Central memory CD8-positive, alpha-beta T cell (primary cell): Measurements from ENCODE around the gene UBE2J2.

ENCODE experiments used
- ATAC-seq: fragments of 150-1000 bp; cut with Tn5 transposase; replicated peaks from 2 replicates; pipeline ENCODE4 v1.10.0; 2022; ENCODE audit warnings: mild to moderate bottlenecking, moderate FRiP score, moderate number of reproducible peaks; ENCODE audit not compliant: poor library complexity, severe bottlenecking; ENCODE audit errors: extremely low read depth
- DNase-seq, 2 donors: peaks; one replicate each; pipeline ENCODE4 v3.0.0; 2021; ENCODE audit warnings: low spot score in 2 of 2
- H3K27ac Mint-ChIP-seq: one replicate; pipeline ENCODE4 v1.8.0; 2022; ENCODE audit warnings: low read depth, mild to moderate bottlenecking, moderate library complexity, mixed read lengths
- H3K27me3 Mint-ChIP-seq: one replicate; pipeline ENCODE4 v1.8.0; 2022; ENCODE audit warnings: mixed read lengths
- H3K36me3 Mint-ChIP-seq: one replicate; pipeline ENCODE4 v1.8.0; 2022; ENCODE audit warnings: mild to moderate bottlenecking, moderate library complexity, mixed read lengths; ENCODE audit not compliant: insufficient read depth
- H3K4me1 Mint-ChIP-seq: one replicate; pipeline ENCODE4 v1.8.0; 2022; ENCODE audit warnings: mixed read lengths
- H3K4me3 Mint-ChIP-seq: one replicate; pipeline ENCODE4 v1.8.0; 2022; ENCODE audit warnings: mild to moderate bottlenecking, moderate library complexity, mixed read lengths
- H3K9me3 Mint-ChIP-seq: one replicate; pipeline ENCODE4 v1.8.0; 2022; ENCODE audit warnings: mixed read lengths

UBE2J2 gene

GRCh38 chr1:1222575-1223225 lies 51.0 kb downstream of the UBE2J2 start:
- H3K36me3 Mint-ChIP-seq = peaks cover 39% of the 10 kb centered on the region
- no peaks in the 10 kb centered on the region for H3K27me3 Mint-ChIP-seq
- DNase-seq (no peak), ATAC-seq (no peak)
- no peak overlapping the region for H3K4me3 Mint-ChIP-seq
- no peaks in the 10 kb centered on the region for H3K9me3 Mint-ChIP-seq
- H3K4me1 Mint-ChIP-seq = peaks cover 19% of the 10 kb centered on the region
- H3K27ac Mint-ChIP-seq = peak overlapping the region; percentile 76

- H3K4me3 Mint-ChIP-seq = no peak overlapping the region
- ATAC-seq = peak; percentile 11
- H3K27ac Mint-ChIP-seq = peak overlapping the region; percentile 76
- no peaks in the 10 kb centered on the region for H3K27me3 Mint-ChIP-seq
- DNase-seq = no peak
- peaks cover 38% of the 10 kb centered on the region for H3K36me3 Mint-ChIP-seq
- peaks cover 19% of the 10 kb centered on the region for H3K4me1 Mint-ChIP-seq
- no peaks in the 10 kb centered on the region for H3K9me3 Mint-ChIP-seq
Measured at GRCh38 chr1:1221887-1222574, 51.6 kb downstream of the UBE2J2 start.

- no peak for ATAC-seq
- Mint-ChIP-seq H3K27ac (no peak overlapping the region), H3K9me3 (no peaks in the 10 kb centered on the region), H3K36me3 (peaks cover 38% of the 10 kb centered on the region), H3K27me3 (no peaks in the 10 kb centered on the region), H3K4me3 (no peak overlapping the region), H3K4me1 (peaks cover 21% of the 10 kb centered on the region)
- DNase-seq = no peak
Measured at GRCh38 chr1:1220197-1220596, 53.5 kb downstream of the UBE2J2 start.

GRCh38 chr1:1219341-1219740 lies 54.3 kb downstream of the UBE2J2 start:
- H3K4me3 Mint-ChIP-seq = no peak overlapping the region
- peaks cover 29% of the 10 kb centered on the region for H3K4me1 Mint-ChIP-seq
- ATAC-seq (no peak), DNase-seq (no peak)
- peak overlapping the region; percentile 67 for H3K27ac Mint-ChIP-seq
- no peaks in the 10 kb centered on the region for H3K9me3 Mint-ChIP-seq
- peaks cover 38% of the 10 kb centered on the region for H3K36me3 Mint-ChIP-seq
- H3K27me3 Mint-ChIP-seq = no peaks in the 10 kb centered on the region

GRCh38 chr1:1218524-1219200 lies 55.0 kb downstream of the UBE2J2 start:
- Mint-ChIP-seq H3K4me3 (no peak overlapping the region), H3K27me3 (no peaks in the 10 kb centered on the region), H3K4me1 (peaks cover 32% of the 10 kb centered on the region), H3K36me3 (peaks cover 36% of the 10 kb centered on the region), H3K27ac (no peak overlapping the region), H3K9me3 (no peaks in the 10 kb centered on the region)
- ATAC-seq (no peak), DNase-seq (no peak)

- H3K9me3 Mint-ChIP-seq = no peaks in the 10 kb centered on the region
- peaks cover 31% of the 10 kb centered on the region for H3K36me3 Mint-ChIP-seq
- no peak overlapping the region for H3K4me3 Mint-ChIP-seq
- no peak for DNase-seq
- H3K27ac Mint-ChIP-seq = no peak overlapping the region
- no peak for ATAC-seq
- H3K27me3 Mint-ChIP-seq = no peaks in the 10 kb centered on the region
- peaks cover 27% of the 10 kb centered on the region for H3K4me1 Mint-ChIP-seq
Measured at GRCh38 chr1:1217621-1218523, 55.8 kb downstream of the UBE2J2 start.

- Mint-ChIP-seq H3K9me3 (no peaks in the 10 kb centered on the region), H3K27ac (peak overlapping the region; percentile 90), H3K27me3 (no peaks in the 10 kb centered on the region), H3K36me3 (peaks cover 26% of the 10 kb centered on the region), H3K4me1 (peaks cover 24% of the 10 kb centered on the region), H3K4me3 (peak overlapping the region; percentile 43)
- no peak for ATAC-seq
- no peak for DNase-seq
Measured at GRCh38 chr1:1216770-1217620, 56.7 kb downstream of the UBE2J2 start.

- no peak for DNase-seq
- ATAC-seq = no peak
- Mint-ChIP-seq H3K4me1 (peaks cover 24% of the 10 kb centered on the region), H3K36me3 (peaks cover 26% of the 10 kb centered on the region), H3K27ac (peak overlapping the region; percentile 90), H3K4me3 (peak overlapping the region; percentile 43), H3K27me3 (no peaks in the 10 kb centered on the region), H3K9me3 (no peaks in the 10 kb centered on the region)
Measured at GRCh38 chr1:1215881-1216605, 57.6 kb downstream of the UBE2J2 start.

GRCh38 chr1:1215080-1215676 lies 58.5 kb downstream of the UBE2J2 start:
- Mint-ChIP-seq H3K36me3 (peaks cover 24% of the 10 kb centered on the region), H3K9me3 (no peaks in the 10 kb centered on the region), H3K27ac (peak overlapping the region; percentile 62), H3K4me3 (no peak overlapping the region), H3K27me3 (no peaks in the 10 kb centered on the region), H3K4me1 (peaks cover 24% of the 10 kb centered on the region)
- ATAC-seq = no peak
- DNase-seq = no peak

GRCh38 chr1:1213345-1214265 lies 60.0 kb downstream of the UBE2J2 start, which contains the start of gene TNFRSF4:
Gene TNFRSF4, minus strand, starts transcription at chr1:1214153. Its CDS starts 26 bp downstream, at chr1:1214127.
- no peak for DNase-seq
- H3K27ac Mint-ChIP-seq = peak within 1 kb of the TSS; percentile 62
- H3K4me3 Mint-ChIP-seq = peak within 1 kb of the TSS; percentile 63
- peaks cover 25% of the 10 kb centered on the region for H3K4me1 Mint-ChIP-seq
- peak; percentile 38 for ATAC-seq
- H3K9me3 Mint-ChIP-seq = no peaks in the 10 kb centered on the region
- no peaks in the 10 kb centered on the region for H3K27me3 Mint-ChIP-seq
- H3K36me3 Mint-ChIP-seq = peaks cover 17% of the 10 kb centered on the region
